ENCODE results near the gene SYNPR.

DNA sequence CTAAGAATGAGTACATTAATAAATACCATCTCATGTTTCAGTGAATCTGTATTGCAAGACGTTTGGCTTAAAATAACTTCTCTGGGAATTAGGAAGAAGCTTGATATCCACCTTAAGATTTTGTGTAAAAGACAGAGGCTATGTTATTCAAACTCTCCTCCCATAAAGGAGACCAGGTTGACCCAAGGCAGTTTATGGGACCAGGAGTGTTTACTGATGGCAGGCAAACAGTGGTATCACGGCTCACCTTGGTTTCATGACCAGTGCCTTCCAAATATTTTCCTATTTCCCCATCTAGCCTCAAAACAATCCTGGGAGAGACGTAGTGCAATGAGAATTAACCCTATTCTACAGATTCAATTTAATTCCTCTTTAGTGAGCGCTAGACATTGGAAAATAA is 284.2 kb downstream of the SYNPR start:
- no peak for TF ChIP-seq POLR2A (IDR thresholded peaks at IDR 0.05)
- TF ChIP-seq, protein P1, sequence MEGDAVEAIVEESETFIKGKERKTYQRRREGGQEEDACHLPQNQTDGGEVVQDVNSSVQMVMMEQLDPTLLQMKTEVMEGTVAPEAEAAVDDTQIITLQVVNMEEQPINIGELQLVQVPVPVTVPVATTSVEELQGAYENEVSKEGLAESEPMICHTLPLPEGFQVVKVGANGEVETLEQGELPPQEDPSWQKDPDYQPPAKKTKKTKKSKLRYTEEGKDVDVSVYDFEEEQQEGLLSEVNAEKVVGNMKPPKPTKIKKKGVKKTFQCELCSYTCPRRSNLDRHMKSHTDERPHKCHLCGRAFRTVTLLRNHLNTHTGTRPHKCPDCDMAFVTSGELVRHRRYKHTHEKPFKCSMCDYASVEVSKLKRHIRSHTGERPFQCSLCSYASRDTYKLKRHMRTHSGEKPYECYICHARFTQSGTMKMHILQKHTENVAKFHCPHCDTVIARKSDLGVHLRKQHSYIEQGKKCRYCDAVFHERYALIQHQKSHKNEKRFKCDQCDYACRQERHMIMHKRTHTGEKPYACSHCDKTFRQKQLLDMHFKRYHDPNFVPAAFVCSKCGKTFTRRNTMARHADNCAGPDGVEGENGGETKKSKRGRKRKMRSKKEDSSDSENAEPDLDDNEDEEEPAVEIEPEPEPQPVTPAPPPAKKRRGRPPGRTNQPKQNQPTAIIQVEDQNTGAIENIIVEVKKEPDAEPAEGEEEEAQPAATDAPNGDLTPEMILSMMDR (IDR thresholded peaks at IDR 0.05): no peak

Measured in lower leg skin (tissue), 3 donors.